Gastrocnemius medialis (tissue), 4 donors: ENCODE data around the gene RASSF8.

Source experiments
- POLR2A ChIP-seq, 2 donors: fragments of 450-650 bp; IDR thresholded peaks; one replicate each; pipeline ENCODE4 v1.6.1; 2017; ENCODE audit warnings: antibody characterized with exemption in 2 of 2, mild to moderate bottlenecking in 2 of 2, moderate library complexity in 2 of 2
- TF ChIP-seq, protein P1 (sequence below), 5 experiments: fragments of 450-650 bp in 3 of 5; fragments of 200-600 bp in 2 of 5; sonication (generic) in 2 of 5; IDR thresholded peaks in 4 of 5; conservative IDR thresholded peaks in 1 of 5; 1 replicate in 4 of 5; 2 replicates in 1 of 5; pipeline ENCODE4 v1.5.1; 2016 to 2019; ENCODE audit warnings: antibody characterized with exemption in 5 of 5, mild to moderate bottlenecking in 3 of 5, moderate library complexity in 3 of 5

DNA sequence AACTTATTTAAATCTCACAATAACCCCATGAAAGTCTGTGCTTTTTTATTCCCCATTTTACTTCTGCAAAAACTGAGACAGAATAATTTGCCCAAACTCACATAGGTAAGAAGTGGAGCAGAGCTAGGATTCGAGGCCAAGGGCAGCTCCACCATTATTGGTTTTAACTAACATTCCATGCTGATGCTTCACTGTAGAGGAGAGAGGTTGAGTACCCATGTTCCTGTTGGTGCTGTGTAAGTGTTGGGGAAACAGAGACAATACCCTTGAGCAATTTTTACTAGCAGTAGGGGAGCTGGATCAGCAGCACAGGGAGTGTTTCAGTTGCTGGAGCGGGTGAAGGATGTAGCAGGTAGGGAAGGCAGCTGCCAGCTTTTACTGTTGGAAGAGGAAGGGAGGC is 21.1 kb downstream of the RASSF8 start:
- TF ChIP-seq, protein P1, sequence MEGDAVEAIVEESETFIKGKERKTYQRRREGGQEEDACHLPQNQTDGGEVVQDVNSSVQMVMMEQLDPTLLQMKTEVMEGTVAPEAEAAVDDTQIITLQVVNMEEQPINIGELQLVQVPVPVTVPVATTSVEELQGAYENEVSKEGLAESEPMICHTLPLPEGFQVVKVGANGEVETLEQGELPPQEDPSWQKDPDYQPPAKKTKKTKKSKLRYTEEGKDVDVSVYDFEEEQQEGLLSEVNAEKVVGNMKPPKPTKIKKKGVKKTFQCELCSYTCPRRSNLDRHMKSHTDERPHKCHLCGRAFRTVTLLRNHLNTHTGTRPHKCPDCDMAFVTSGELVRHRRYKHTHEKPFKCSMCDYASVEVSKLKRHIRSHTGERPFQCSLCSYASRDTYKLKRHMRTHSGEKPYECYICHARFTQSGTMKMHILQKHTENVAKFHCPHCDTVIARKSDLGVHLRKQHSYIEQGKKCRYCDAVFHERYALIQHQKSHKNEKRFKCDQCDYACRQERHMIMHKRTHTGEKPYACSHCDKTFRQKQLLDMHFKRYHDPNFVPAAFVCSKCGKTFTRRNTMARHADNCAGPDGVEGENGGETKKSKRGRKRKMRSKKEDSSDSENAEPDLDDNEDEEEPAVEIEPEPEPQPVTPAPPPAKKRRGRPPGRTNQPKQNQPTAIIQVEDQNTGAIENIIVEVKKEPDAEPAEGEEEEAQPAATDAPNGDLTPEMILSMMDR (IDR thresholded peaks at IDR 0.05 in 4 of 5, conservative IDR thresholded peaks at IDR 0.05 in 1 of 5), result no peak
- no peak for TF ChIP-seq POLR2A (IDR thresholded peaks at IDR 0.05)
